COLO829 (cell line): ENCODE data around the gene SH3RF3.

Source experiments
- DNase-seq: peaks from one replicate; pipeline ENCODE4 v3.0.0; 2012; ENCODE audit warnings: low spot score

SH3RF3 gene

DNA sequence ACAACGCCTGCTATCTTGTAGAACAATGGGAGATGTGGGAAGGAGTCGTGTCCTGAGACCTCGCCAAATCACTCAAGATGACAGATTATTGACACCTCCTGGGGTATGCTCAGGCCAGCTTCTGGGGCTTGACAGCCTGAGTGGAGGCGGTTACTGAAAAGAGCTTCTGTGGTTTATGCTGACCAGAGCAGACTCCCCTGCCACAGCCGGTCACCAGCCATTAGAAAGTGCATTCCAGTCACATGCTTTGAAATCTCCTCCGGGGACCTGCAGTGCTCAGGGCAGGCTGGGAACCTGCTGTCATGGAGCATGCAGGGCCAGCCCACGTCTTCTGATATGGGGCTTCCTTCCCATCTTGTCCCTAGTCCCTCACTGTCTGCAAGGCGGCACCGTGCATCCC, 268.9 kb downstream of the SH3RF3 start:
- DNase-seq, result no peak

DNA sequence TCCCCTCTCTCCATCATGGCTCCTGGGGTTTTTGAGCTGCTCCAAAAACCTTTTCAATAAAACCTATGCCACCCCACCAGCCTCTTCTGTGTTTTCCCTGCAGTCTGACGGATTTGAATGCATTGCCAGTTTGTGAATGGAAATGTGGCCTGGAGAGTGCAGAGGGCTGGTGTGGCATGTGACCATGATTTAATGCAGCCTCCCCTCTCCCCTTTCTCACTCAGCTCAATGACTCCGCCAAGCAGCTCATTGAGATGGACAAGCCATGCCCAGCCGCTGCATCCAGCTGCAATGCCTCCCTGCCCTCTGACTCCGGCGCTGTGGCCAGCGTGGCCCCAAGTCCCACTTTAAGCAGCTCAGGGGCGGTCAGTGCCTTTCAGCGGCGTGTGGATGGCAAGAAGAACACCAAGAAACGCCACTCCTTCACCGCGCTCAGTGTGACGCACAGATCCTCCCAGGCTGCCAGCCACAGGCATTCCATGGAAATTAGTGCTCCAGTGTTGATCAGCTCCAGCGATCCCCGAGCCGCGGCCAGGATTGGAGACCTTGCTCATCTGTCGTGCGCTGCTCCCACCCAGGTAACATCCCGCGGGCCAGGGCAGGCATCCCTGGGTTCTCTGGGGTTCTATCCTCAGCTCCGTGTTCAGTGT, 269.5 kb downstream of the SH3RF3 start:
- no peak for DNase-seq

DNA sequence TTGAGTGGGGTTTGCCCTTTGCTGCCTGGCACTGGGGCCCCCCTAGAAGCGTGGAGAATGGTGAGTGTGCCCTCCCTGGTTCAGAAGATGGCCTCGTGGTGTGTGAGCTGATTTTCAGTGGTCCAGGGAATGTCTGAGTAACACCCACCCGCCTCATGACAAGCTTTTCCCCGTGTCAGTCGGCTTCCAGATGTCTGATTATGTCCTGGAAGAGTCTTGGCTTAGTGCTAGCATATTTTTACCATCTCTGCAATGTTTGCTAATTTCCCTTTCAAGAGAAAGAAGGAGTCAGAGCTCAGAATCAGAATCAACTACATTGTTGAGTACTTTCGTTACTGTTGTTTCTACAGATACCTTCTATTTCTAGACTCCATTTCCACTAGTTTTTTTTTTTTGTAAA, 270.1 kb downstream of the SH3RF3 start:
- DNase-seq, result no peak

DNA sequence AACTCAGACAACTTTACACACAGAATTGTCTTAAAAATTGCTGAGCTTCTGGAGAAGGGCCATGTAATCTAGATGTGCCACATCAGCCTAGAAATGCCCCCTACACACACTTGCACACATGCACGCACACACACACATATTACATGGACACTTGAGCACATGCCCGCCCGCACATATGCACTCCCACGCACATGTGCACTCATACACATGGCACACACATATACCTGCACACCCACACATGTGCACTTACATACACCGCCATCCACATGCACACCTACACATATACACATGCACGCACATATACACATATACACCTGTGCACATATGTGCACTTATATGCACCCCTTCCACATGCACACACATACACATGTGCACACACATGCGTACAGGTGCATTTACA, 271.1 kb downstream of the SH3RF3 start:
- DNase-seq, result no peak

DNA sequence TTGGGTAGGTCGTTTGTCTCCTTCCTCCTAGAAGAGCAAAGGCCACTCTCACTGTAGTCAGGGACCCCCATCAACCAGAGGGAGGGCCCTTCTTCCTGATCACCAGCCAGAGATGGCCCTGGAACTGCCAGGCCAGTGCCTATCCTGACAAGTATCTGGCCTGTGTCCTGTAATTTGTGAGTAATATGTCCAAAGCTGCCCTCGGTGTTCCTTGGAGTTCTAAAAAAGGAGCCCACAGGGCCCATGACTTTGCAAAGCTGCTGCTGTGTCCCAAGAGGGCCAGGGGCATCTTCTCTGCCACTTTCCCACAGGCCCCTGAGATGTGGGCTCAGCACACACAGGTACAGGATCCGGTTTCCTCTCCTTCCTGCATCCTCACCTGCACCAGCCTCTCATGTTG, 272.4 kb downstream of the SH3RF3 start:
- DNase-seq, result no peak

DNA sequence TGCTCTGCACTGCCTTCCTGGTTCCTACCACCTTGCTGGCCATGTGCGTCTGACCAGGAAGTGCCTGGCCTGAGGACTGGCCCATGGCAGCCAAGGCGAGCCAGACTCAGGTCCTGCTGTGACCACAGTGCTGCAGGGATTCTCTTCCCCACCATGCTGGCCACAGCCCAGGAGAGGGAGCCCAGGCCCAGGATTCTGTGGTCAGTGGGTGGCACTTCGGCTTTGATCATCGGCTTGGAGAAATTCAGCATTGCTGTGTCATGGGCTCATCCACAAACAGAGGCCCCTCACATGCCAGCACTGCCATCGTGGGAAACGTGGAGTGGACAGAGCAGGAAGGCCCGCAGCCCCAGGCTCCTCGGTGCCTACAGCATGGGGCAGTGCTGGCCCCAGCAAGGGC, 273.2 kb downstream of the SH3RF3 start:
- DNase-seq, result no peak

DNA sequence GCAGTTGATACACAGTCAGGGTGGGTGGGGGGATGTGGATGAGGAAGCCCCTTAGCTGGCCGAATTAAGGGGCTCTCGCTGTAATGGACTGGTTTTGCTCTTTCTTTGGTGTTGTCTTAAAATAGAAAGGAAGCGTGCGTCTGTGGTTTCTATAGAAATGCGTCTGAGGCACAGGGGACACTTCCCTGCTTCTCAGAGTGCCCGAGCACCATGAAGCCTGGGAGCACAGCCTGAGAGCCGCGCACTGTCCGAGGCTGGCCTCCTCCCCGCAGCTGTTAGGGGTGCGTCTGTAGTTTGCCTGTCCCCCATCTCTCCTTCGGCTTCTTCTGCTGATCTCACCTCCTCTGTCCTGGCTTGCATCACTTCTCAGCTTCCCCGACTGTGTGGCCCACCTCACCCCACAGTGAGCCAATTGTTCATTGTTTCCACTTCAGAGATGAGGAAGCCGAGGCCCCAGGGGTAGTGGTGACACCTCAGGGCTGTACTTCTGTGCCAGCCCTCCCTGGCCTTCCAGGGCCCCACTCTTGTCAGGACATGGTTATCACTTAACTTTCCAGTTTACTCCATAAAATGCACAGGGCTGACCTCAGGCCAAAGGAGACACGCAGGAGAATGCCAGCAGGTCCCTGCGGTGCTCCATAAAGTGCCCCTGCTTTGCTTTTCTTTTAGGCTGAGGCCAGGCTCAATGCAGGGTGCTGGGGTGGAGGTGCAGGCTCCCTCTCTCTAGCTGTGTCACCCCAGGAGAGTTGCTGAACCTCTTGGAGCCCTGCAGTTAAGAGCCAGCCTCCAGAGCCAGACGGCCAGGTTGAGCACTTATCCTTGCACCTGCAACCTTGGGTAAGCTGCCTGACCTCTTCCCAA, 274.2 kb downstream of the SH3RF3 start:
- no peak for DNase-seq

DNA sequence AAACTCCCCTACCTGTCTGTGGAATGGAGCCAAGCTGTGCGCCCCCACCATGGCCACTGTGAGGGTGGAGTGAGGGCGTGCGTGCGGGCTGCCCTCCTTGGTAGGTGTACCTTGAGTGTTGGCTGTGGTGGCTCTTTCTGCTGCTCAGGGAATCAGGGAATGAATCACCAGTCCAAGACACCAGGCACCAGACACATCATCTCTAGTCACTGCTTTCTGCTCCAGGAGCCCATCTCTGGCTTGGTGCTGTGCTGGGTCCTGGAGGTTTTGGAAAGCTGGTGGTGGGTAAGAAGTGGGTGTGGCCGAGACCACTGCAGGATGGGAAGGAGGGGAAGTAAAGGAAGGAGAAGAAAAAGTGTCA, 274.8 kb downstream of the SH3RF3 start:
- no peak for DNase-seq

DNA sequence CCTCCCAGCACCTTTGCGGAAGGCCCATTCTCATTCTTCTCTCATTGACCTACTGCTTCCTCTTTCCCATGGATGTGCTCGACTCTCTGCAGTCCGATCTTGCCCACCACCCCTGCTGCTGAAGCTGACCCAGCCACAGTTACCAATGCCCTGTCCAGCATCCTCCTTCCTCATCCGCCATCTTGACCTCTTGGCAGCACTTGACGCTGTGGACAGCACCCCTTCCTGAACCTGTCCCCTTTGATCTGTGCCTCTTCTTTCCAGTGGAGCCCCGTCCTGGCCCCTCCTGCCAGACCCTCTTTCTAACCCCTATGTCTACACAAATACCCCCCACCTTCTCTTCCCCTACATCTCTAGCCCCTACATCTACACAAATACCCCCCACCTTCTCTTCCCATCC, 275.7 kb downstream of the SH3RF3 start:
- no peak for DNase-seq

DNA sequence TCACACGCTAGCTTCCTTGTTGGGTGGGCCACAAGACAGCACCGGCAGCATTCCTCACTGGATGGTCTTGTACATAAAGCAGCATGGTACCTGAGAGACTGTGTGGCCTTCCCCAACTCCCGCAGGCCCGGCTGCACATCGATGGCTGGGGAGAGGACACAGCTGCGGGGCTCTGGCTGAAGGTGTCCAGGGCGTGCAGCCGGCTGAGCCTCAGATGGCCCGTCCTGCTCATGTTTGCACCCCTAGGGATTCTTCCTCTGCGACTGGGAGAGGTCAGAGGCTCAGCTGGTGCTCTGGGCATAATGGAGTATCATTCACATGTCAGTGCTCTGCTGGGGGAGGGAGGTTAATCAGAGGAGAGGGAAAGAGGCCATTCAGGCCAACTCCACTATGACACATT, 276.9 kb downstream of the SH3RF3 start:
- DNase-seq, result no peak

DNA sequence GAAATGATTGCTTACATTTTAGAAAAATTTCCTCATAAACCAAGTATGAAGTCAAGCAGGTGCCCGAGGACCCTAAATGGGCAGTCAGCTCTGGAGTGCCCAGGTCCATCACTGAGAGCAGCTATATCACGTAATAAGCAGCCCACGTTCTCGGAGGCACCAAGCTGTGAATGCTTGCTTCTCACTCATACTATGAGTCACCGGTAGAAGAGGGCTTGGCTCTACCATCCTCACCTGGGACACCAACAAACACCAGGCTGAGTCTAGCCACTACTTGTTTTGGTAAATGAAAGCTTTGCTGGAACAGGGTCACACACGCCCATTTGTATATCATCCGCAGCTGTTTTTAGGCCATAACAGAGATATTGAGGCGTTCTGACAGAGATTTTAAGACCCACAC, 277.3 kb downstream of the SH3RF3 start:
- no peak for DNase-seq

DNA sequence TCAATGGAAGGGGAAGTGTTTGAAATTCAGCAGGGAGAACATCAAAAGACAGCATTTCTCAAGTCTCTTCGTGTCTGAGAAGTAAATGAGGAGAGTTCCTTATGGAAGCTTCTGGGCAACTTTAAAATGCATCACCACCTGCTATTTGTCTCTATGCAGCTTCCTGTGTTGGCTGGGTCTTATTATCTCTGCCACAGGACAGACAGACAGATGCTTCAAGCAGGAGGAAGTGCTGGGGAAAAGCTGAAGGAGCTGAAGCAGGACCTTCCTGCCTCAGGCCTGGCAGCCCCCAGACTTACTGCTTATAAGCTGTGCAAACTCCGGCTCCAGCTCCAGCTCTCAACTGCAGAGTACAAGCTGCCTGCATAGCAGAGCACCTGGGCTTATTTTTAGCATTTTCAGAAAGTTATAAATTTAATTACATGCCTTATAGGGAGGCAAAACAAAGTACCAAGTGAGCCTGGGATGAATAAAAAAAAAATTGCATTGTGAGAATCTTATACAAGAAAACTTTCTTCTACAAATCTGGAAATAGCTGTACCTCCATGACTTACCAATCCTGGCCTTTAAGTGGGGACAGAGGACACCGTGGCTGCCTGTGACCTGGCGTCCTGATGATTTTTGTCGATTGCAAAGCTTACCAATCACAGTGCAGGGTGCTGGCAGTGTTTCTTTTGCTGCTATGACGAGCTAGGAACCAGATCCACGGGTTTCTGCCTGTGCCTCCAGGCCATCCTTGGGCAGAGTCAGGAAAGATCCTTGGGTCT, 278.5 kb downstream of the SH3RF3 start:
- no peak for DNase-seq

DNA sequence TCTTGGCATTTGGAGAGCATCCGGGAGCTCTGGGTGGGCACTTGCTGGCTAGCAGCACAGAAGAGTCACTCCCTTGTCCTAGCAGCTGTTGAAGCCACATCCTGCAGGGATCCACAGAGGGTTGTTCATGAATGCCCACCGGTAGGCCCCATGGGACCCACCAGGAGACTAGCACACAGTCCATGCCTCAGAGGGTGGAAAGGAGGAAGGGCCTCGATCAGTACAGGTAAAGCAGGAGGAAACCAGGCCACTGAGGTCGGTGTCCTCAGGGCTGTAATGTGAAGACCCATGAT, 279.0 kb downstream of the SH3RF3 start:
- no peak for DNase-seq

DNA sequence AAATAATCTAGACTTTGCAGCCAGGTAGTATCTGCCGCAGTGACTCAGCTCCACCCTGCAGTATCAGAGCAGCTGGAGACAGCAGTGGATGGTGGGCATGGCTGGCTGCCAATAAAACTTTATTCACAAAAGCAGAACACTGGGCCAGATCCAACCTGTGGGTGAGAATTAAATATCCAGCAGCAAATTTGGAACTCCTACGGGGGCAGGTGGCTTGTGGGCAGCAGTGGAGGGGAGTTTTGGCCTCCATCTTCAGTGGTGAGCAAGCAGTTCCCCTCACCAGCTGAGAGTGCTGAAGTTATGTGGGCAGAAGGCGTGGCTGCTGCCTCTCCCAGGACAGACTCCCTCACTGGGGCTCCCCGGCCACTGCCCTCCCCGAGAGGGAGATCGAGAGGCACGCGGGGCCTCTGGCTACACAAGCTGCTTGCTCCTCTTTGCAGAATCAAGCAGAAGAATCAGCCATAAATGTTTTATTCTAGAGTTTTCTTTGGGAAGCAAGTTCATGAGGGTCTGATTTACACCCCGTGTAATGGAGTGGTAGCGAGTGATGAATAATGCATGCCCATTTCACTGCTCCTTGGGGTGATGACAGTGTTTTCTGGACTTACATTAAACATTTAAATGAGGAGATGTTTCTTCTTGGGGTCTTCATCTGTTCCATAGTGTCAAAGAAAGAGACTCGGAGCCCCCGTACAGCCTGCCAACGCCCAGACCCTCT, 280.5 kb downstream of the SH3RF3 start:
- DNase-seq, result no peak

DNA sequence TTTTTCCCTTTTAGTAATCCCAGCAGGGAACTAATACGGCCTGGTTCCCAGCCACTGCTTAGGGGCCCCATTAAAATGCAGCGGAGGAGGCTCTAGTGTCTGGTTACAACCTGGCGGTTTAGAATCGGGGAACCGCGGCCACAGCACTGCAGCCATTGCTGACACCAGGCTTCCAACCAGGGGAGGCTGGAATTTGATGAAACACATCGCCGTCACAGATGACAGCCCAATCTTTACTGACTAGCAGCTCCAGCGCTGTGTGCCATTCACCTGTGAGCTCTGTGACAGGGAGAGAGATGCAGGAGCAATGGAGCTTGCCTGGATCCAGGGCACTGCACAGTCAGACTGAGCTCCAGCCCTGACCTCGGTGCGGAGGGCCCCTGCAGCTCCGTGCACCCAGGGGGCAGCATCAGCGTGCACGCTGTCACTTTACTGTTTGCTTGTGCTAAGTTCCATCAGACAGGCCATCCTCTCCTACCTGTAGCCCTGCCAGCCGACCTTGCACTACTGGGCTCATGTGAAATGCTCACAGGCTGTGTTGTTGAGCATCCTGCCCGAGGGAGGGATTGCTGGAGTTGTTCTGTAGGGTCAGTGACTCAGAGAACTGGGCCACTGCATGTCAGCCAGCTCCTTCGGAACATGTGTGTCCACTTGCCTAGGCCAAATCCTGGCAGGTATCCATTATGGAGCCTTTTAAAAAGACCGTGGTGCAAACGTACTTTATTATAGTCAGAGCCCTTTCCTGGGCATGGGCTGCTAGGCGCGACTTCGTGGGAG, 281.2 kb downstream of the SH3RF3 start:
- no peak for DNase-seq

DNA sequence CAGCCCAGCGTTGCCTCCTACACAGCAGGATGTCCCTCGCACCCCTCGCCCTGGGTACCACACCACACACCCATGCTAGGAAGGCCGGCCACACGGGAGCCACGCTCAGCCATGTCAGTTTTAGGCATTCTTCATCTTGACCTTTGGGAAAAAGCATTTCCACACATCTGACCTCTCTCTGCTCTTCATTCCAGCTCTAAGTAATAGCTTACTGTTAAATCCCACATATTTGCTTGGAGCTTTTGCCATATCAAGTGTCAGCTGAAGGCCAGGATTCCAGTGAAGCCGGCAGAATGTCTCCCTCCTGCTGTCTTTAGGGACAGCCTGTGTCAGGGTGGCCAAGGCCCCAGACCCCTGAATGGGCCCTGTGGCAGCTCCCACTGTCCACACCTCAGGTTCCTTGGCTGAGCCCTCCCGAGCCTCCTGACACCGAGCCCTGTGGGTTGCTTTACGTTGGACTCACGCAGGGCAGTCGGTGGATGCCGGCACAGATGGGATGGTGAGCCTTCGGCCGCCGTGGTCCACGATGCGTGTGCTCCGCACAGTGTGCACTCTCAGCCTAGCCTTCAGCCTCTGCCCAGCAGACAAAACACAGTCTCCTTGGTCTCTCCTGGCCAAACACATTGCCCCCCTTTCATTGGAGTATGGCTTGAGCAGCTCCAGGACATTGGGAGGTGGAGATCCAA, 282.8 kb downstream of the SH3RF3 start:
- DNase-seq, result no peak

DNA sequence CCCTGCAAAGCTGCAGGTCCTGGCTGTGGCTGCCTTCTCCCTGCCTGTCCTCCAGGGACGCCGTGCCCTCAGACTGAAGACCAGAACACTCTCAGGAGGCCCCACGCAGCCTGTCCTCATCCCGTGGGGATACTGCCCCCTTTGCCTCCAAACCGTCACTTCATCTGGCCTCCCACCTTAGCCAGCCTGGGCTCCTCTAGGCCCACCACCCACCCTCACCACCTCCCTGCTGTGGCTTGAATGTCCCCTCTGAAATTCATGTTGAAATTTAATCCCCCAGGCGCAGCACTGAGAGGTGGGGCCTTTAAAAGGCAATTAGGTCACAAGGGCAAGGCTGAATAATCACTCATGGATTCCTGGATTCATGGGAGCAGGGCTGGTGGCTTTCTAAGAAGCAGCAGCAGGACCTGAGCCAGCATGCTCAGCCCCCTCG, 286.6 kb downstream of the SH3RF3 start:
- no peak for DNase-seq

DNA sequence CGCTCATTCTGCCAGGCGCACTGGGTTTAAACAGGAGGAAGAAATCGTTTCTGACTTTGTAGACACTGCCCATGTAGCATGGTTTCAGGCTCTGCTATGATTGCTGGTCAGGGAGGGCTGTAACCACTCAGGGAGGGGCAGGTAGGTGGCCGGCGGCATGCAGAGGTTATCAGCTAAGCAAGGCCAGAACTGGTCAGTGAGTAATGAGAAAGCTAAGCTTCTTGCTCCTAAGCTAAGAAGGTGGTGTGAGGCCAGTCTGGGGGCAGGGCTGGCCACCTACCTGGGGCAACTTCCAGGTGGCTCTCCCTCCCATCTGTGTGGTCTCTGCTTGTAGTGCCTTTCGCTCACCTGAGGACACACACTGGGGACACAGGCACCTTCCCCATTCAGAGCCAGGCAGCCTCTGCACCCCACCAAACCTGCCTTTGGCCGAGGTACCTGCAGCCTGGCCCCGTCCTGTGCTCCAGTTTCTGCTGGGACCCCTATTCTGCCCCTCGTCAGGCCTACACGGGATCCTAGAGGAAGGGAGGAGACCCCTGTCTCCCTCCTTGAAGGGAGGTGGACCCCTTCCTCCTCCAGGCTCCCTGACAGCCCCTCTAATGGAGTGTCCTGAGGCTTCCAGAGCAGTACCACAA, 288.8 kb downstream of the SH3RF3 start:
- DNase-seq, result no peak

DNA sequence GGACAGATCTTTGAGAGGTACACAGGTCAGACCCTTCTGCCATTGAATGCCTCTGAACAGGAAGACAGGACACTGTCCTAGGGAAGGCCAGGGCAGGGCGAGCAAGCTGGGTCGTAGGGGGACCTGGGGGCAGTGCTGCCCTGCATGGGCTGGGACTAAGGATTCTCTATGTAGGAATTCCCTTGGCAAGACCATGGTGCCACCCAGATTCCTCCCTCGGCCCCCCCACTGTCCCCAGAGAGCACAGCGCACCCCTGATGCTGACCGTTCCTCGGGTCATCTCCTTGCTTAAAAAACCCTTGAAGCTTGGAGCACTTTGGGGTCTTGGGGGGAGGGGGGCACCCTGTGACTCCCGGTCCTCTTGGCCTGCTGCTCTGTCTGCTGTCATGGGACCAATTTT, 289.7 kb downstream of the SH3RF3 start:
- DNase-seq, result no peak

DNA sequence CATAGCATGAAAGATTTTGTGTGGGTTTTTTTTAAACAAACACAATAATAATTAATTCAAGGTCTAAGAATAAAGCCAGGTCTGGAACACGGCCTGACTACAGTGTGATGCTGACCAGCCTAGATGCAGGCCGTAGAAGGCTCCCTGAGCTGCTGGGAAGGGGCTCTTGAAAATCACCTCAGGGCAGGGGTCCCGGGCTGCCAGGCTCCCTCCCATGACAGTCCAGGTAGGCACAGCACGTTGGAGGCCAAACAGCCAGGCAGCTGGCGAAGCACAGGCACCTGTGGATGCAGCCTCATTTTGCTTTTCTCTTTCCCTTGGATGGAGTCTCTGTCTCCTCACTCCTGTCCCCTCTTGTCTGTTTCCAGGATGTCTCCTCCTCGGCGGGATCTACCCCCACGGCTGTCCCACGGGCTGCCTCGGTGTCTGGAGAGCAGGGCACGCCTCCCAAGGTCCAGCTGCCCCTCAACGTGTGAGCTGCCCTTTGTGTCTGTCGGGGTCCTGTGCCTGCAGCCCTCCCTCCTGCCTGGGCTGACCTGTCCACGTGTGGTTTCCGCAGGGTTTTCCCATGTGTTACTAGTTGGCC, 290.3 kb downstream of the SH3RF3 start:
- no peak for DNase-seq
